ENCODE results near the gene C15orf39.
"Not testable (repeated sequence)": the region's sequence is repeated elsewhere in the genome, so short reads cannot be mapped to it uniquely, and the experiment has no call there.

C15orf39 gene

GRCh38 chr15:75232826-75233503 is 31.3 kb downstream of the C15orf39 start:
- WGBS, 2 experiments (ENCODE audit: insufficient coverage in 2 of 2): 93 to 94% methylated on average over 16 to 17 of the region's 17 CpGs
- no peak overlapping the region for H3K4me3 ChIP-seq (ENCODE audit: extremely low read depth, insufficient read depth, low read length, poor library complexity, severe bottlenecking)

GRCh38 chr15:75233504-75234190 is 32.0 kb downstream of the C15orf39 start:
- Histone ChIP-seq H3K4me3 (ENCODE audit: extremely low read depth, insufficient read depth, low read length, poor library complexity, severe bottlenecking) (no peak overlapping the region), H3K36me3 (ENCODE audit: control insufficient read depth, insufficient read depth, low read length) (no peaks in the 10 kb centered on the region), H3K4me1 (ENCODE audit: control insufficient read depth, insufficient read depth, low read length, poor library complexity, severe bottlenecking) (peaks cover 16% of the 10 kb centered on the region), H3K27ac (ENCODE audit: low read depth, low read length, severe bottlenecking) (no peak overlapping the region), H3K9me3 (ENCODE audit: control insufficient read depth, low read length) (no peaks in the 10 kb centered on the region)
- WGBS, 2 experiments (ENCODE audit: insufficient coverage in 2 of 2): 87 to 89% methylated on average over 8 to 12 of the region's 14 CpGs

More at GRCh38 chr15:75232826-75233503, 31.3 kb downstream of the C15orf39 start:
- no peaks in the 10 kb centered on the region for H3K36me3 ChIP-seq (ENCODE audit: control insufficient read depth, insufficient read depth, low read length)
- no peaks in the 10 kb centered on the region for H3K9me3 ChIP-seq (ENCODE audit: control insufficient read depth, low read length)
- H3K27ac ChIP-seq (ENCODE audit: low read depth, low read length, severe bottlenecking): no peak overlapping the region
- H3K4me1 ChIP-seq (ENCODE audit: control insufficient read depth, insufficient read depth, low read length, poor library complexity, severe bottlenecking): peaks cover 16% of the 10 kb centered on the region

GRCh38 chr15:75234191-75234810 is 32.6 kb downstream of the C15orf39 start:
- Histone ChIP-seq H3K4me1 (ENCODE audit: control insufficient read depth, insufficient read depth, low read length, poor library complexity, severe bottlenecking) (peaks cover 14% of the 10 kb centered on the region), H3K36me3 (ENCODE audit: control insufficient read depth, insufficient read depth, low read length) (no peaks in the 10 kb centered on the region)
- WGBS, 2 experiments (ENCODE audit: insufficient coverage in 2 of 2): 90 to 93% methylated on average over 2 to 3 of the region's 5 CpGs

GRCh38 chr15:75235051-75235673 is 33.5 kb downstream of the C15orf39 start:
- Histone ChIP-seq H3K36me3 (ENCODE audit: control insufficient read depth, insufficient read depth, low read length) (no peaks in the 10 kb centered on the region), H3K4me3 (ENCODE audit: extremely low read depth, insufficient read depth, low read length, poor library complexity, severe bottlenecking) (no peak overlapping the region), H3K9me3 (ENCODE audit: control insufficient read depth, low read length) (no peaks in the 10 kb centered on the region), H3K4me1 (ENCODE audit: control insufficient read depth, insufficient read depth, low read length, poor library complexity, severe bottlenecking) (peaks cover 11% of the 10 kb centered on the region), H3K27ac (ENCODE audit: low read depth, low read length, severe bottlenecking) (no peak overlapping the region)
- 82 to 94% methylated on average over 5 of the region's 10 CpGs for WGBS, 2 experiments (ENCODE audit: insufficient coverage in 2 of 2)

More at GRCh38 chr15:75234191-75234810, 32.6 kb downstream of the C15orf39 start:
- no peak overlapping the region for H3K27ac ChIP-seq (ENCODE audit: low read depth, low read length, severe bottlenecking)
- H3K9me3 ChIP-seq (ENCODE audit: control insufficient read depth, low read length): no peaks in the 10 kb centered on the region
- H3K4me3 ChIP-seq (ENCODE audit: extremely low read depth, insufficient read depth, low read length, poor library complexity, severe bottlenecking): no peak overlapping the region

DNA sequence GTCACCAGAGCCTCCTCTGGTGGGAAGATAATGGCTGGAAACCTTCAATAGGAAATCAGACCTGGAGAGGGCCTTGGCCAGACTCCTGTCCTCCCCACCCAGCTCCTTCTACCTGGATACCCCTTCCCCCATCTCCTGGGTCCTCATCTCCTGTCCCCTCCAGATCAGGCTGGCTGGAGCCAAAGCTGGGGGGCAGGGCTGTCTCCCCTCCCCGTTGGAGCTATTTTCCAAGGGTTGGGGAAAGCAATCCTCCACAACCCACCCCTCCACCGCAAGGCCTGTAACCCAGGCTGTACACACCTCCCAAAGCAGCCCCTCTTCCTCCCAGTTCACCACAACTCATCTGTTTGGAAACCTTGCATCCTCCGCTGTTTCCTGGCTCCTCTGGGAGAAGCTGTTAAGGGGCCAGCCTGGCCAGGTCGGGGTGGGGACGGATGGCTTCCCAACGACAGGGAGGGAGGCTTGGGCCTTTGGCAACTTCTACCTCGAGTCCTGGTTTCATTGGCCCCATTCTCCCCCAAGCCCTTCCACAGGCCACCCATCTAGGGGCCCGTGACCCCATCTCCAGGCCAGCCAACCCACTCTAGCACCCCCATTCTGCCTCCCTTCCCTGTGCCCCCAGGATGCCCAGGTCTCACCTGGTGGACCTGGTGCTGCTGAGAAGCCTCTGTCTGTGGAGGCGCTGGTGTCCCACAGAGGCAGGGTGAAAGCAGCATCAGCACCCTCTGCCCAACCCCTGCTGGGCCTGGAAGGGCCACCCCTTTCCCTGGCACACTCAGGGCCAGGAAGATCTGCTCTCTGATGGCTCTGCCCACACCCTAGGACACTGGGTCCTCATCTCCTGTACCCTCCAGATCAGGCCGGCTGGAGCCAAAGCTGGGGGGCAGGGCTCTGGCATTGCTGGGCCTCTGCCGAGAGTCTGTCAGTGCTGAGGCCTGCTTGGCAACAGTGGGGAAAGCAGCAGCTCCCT is 34.4 kb downstream of the C15orf39 start:
- peaks cover 4% of the 10 kb centered on the region for H3K4me1 ChIP-seq (ENCODE audit: control insufficient read depth, insufficient read depth, low read length, poor library complexity, severe bottlenecking)
- no peaks in the 10 kb centered on the region for H3K9me3 ChIP-seq (ENCODE audit: control insufficient read depth, low read length)
- H3K36me3 ChIP-seq (ENCODE audit: control insufficient read depth, insufficient read depth, low read length): no peaks in the 10 kb centered on the region
- WGBS, 2 experiments (ENCODE audit: insufficient coverage in 2 of 2): 84 to 89% methylated on average over 10 of the region's 11 CpGs
- no peak overlapping the region for H3K27ac ChIP-seq (ENCODE audit: low read depth, low read length, severe bottlenecking)
- H3K4me3 ChIP-seq (ENCODE audit: extremely low read depth, insufficient read depth, low read length, poor library complexity, severe bottlenecking): no peak overlapping the region

DNA sequence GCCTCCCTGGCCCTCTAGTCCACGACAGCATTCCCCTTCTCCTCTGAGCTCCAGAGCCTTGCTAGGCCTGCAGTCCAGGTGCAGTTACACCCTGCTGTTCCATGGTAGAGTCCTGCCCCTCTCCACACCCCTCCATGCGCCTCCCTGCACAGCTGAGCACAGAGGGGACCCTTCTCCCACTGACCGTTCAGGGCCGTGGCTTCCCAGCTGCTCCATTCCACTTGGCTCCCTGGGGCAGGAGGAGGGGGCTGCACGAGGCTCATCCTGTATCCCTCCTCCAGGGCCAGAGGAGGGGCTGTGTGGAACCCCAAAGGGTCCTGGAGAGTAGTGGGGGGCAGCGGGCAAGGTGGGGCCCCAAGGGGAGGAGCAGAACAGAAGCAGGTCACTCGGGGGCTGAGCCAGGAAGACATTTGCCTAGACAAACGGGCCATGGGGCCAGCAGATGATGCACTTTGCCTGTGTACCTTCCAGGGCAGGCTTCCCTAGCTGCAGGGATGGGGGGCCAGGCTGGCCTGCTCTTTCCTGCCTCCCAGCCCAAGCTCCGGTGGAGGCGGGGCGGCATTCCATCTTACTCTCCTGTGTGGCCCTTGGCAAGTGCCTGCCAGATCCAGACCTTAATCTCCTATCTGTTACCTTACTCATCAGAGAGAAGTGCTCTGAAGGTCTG is 35.8 kb downstream of the C15orf39 start:
- no peaks in the 10 kb centered on the region for H3K36me3 ChIP-seq (ENCODE audit: control insufficient read depth, insufficient read depth, low read length)
- H3K27ac ChIP-seq (ENCODE audit: low read depth, low read length, severe bottlenecking): no peak overlapping the region
- H3K4me3 ChIP-seq (ENCODE audit: extremely low read depth, insufficient read depth, low read length, poor library complexity, severe bottlenecking): no peak overlapping the region
- H3K4me1 ChIP-seq (ENCODE audit: control insufficient read depth, insufficient read depth, low read length, poor library complexity, severe bottlenecking): peaks cover 4% of the 10 kb centered on the region
- 82 to 94% methylated on average over 4 to 11 of the region's 11 CpGs for WGBS, 2 experiments (ENCODE audit: insufficient coverage in 2 of 2)
- H3K9me3 ChIP-seq (ENCODE audit: control insufficient read depth, low read length): no peaks in the 10 kb centered on the region

DNA sequence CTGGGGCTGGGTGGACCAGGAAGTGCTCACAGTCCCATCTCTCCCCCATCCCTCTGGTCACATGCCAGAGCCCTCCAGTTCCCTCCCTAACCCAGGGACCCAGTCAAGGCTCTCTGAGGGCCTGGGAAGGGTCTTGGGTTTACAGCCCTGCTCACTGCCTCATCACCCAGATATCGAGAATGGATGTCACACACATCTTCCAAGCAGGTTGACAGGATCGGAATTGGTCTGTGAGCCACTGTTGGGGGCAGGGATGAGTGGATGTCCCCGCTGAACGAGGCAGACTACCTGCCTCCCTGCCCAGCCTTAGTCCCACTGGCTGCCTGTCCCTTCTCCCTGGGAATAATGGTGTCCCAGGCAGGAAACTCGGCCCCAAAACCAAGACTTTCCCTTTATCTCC is 36.5 kb downstream of the C15orf39 start:
- Histone ChIP-seq H3K4me1 (ENCODE audit: control insufficient read depth, insufficient read depth, low read length, poor library complexity, severe bottlenecking) (peaks cover 4% of the 10 kb centered on the region), H3K9me3 (ENCODE audit: control insufficient read depth, low read length) (no peaks in the 10 kb centered on the region)
- WGBS, 2 experiments (ENCODE audit: insufficient coverage in 2 of 2): 86 to 89% methylated on average over 4 to 5 of the region's 5 CpGs

GRCh38 chr15:75245741-75246140 is 44.1 kb downstream of the C15orf39 start:
- H3K27ac ChIP-seq (ENCODE audit: low read depth, low read length, severe bottlenecking); H3K4me3 ChIP-seq (ENCODE audit: extremely low read depth, insufficient read depth, low read length, poor library complexity, severe bottlenecking); H3K4me1 ChIP-seq (ENCODE audit: control insufficient read depth, insufficient read depth, low read length, poor library complexity, severe bottlenecking); H3K9me3 ChIP-seq (ENCODE audit: control insufficient read depth, low read length); H3K36me3 ChIP-seq (ENCODE audit: control insufficient read depth, insufficient read depth, low read length): not testable (repeated sequence)
- 83% methylated on average over 1 of the region's 1 CpG; no CpG with 5 or more reads in 1 of the 2 experiments for WGBS, 2 experiments (ENCODE audit: insufficient coverage in 2 of 2)

More for the DNA sequence above, 36.5 kb downstream of the C15orf39 start:
- H3K4me3 ChIP-seq (ENCODE audit: extremely low read depth, insufficient read depth, low read length, poor library complexity, severe bottlenecking): no peak overlapping the region
- no peak overlapping the region for H3K27ac ChIP-seq (ENCODE audit: low read depth, low read length, severe bottlenecking)
- H3K36me3 ChIP-seq (ENCODE audit: control insufficient read depth, insufficient read depth, low read length): no peaks in the 10 kb centered on the region

- not testable (repeated sequence) for H3K4me3 ChIP-seq (ENCODE audit: extremely low read depth, insufficient read depth, low read length, poor library complexity, severe bottlenecking); H3K9me3 ChIP-seq (ENCODE audit: control insufficient read depth, low read length); H3K4me1 ChIP-seq (ENCODE audit: control insufficient read depth, insufficient read depth, low read length, poor library complexity, severe bottlenecking); H3K27ac ChIP-seq (ENCODE audit: low read depth, low read length, severe bottlenecking); H3K36me3 ChIP-seq (ENCODE audit: control insufficient read depth, insufficient read depth, low read length)
- 88 to 94% methylated on average over 5 to 6 of the region's 6 CpGs for WGBS, 2 experiments (ENCODE audit: insufficient coverage in 2 of 2)
These were observed 47.3 kb downstream of the C15orf39 start for GRCh38 chr15:75248991-75249390.
